GM19043 (cell line): ENCODE measurements around the gene CTXND1.

Source experiments
- ATAC-seq: cut with Tn5 transposase; IDR thresholded peaks from one replicate; pipeline ENCODE4 v1.9.1; 2021; ENCODE audit warnings: low read depth; ENCODE audit not compliant: unreplicated experiment

CTXND1 gene

DNA sequence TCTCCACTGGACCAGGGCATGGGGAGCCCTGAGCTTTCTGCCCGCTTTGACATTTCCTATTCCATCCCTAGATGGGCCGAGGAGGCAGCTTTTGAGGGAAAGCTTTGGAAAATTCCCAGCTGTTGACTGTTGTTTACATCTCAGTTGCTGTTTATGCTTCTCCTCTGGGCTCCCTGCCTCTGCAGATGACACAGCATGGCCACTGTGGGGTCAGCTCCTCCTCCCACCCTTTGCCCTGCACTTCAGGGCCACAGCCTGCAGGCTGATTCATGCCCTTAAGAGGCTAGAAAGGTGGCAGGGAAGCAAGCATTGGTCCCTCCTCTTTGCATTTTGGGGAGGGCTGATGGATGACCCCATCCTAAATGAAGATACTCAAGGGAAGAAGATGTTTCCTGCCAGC, 8.5 kb upstream of the CTXND1 start:
- ATAC-seq: no peak

DNA sequence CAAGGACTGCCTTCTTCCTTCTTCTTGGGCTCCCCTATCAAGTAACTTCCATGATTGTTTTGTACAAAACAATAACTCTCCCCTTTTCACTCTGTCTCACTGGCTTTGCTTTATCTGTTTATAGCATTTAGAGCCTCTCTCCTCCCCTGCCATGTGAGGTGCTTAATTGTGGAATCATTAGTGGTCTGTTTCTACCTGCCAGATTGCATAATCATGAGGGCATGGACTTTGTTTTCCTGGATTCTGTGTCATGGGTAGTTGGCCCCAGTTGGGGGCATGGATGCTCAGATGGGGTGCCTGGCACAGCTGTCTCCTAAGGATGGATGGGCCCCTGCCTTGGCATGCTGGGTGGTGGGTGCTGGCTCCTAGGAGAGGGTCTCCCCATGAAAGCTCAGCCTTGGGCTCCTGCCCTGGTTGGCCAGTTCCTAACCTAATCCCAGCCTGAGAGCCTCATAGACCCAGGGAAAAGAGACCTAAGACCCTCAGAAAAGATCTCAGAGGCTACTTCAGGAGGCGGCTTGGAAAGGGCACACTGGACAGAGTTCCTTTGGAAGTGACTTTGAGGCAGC, 8.0 kb upstream of the CTXND1 start:
- no peak for ATAC-seq

DNA sequence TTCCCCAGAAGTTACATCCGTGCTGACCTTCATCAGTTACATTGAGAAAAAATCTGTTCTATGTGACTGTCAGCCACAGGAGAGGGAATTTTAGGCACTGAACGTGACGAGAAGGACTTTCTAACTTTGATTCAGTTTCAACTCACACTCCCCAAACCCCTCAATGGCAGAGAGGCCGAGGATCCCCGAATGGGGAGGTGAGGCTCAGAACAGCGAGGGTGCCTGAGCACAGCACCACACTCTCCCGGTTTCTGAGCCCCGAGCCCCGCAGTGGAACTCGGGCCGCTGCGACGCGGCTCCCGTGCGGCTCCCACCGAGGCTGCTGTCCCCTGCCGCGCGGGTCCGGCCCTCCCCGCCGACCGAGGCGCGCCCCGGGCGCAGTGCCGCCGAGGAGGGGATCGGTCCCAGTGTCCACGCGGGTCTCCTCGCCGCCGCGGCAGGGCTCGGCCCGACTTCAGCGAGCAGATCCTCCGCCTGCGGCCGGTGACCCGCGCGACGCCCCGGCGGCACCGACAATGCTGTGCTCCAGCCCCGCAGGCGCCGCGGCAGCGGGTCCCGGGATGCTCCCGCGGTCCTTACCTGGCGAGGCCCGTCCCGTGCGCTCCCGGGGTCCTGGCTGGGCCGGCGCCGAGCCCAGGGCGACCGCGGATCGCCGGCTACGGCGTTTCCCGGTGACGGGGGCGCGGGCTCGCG, 439 bp downstream of the CTXND1 start:
- no peak for ATAC-seq

DNA sequence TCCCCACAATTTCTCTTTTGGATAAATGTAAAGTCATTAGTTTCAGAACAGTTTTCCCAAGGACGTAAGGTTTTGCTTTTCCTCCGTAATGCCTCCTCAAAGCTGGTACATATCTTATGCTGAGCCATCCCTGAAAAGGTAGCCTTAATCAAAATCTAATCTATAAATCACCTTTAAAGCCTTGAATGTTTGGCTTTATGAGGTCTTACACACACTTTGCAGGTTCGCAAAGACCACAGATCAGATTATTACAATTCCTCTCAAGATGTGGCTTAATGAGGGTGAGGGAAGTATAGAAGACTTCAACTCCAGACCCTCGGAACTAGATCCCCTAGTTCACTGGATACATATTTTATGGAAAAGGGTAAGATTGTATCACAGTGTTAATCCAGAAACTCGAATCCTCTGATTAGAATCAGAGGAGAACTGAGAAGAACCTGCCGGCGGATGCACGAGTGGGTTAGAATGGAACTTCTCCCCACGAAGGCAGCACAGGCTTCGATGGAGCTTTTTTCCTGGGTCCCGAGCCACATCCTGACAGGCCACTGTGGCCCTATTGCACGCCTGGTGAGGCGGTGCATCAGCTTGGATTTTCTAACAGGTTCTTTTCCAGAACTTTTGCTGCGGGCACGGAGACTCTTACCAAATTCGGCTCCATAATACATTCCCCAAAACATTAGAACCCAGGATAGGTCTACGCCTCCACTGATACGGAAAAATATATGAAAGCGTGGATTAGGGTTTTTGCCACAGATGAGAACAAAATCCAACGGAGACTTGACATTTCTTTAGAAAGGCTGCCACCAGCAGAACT, 1.2 kb downstream of the CTXND1 start:
- ATAC-seq: no peak

DNA sequence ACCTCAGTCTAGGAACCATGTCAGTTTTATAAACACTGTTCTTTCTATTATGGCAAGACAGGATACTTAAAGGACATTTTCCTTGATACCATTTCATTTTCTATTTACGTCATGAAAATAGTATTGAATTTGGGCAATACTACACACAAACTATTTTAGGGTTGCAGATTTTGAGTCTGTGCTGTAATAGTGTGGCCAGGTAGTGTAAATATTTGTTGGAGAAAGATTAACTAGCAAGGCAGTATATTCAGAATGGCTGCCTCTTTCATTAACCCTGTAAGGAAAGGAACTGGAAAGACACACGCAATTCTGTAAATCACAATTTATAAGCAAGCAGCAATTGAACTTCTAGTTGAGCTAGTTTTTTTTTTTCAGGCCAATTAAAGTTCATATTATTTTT, 2.0 kb downstream of the CTXND1 start:
- no peak for ATAC-seq

DNA sequence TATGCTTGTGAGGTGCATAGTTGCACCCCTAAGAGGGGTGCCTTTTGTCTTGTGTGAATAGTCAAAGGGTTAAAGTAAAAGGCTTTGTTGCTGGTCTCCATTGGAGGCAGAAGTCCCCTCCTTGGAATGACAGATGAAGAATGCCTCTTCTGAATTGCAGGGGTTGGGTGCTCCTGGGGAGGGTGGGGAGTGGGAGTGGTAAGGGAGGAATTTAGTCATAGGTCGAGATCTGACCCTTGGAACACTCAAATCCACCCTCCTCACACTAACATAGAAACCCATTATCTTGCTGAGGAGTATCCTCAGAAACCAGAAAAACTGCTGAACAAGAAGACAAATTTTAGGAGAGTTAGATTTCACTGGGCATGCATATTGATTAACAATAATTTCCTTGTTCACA, 4.7 kb downstream of the CTXND1 start:
- no peak for ATAC-seq

DNA sequence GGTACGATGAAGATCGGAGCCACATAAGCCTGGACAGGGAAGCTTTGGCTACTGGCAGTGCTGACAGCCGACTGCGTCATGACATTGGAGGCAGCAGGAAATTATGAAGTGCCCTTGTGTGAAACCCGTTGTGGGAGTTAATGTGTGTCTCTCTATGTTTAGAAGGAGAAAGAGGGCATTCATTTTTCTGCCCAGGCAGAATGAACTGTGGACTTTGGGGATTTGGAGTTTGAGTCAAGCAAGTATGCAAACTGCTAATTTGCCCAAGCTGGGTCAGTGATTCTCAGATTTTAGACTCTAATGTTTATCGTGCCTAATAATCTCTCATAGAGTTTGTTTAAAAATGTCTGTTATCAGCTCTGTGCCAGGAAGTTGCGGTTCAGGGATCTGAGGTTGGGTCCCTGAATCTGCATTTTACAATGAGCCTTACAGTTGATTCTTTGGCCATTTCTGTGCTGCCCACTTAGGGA, 5.6 kb downstream of the CTXND1 start:
- no peak for ATAC-seq

DNA sequence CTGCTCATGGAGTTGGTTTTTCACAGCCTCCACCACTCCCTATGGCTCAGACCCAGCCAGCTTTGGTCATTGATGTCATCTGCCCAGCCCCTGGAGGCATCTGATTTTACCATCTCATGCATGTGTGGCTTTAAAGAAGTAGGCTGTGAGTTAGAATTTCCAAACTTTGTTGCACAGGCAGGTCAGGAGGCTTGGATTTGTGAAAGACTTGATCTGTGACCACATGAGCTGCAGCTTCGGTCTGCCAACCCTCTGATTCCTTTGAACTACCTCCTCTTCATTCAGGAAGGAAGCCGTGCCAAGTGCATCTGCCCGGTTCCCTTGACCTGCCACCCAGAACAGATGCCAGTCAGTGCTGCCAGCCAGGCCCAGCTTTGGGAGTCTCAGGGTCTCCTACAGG, 9.2 kb downstream of the CTXND1 start:
- no peak for ATAC-seq

DNA sequence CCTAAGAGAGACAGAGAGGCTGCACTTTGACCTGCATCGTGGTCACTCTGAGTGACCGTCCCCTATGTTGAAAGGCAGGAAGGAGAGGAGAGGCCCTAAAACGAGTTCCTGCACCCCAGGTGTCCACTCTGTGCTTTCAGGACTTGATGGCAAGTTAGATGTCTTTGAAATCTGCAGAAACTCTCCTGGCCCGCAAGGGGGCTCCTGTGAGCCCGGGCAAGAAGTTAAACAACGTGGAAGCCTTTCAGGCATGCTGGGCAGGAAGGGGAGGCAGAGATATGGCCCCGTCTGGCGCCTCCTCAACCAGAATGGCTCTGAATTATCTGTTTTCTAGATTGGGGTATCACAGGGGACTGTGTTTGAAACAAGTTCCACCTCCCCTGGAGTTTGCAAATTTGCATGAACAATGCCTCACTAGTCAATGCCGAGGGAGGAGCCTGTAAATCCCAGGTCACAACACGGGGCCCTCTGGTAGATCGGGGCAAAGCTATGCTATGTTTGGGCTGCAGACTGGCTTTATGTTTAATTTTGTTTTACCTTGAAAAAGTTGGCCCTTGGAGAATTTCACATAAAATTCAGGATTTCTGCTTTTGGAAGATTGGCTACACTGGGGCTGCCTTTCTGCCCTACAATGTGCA, 9.8 kb downstream of the CTXND1 start:
- ATAC-seq: no peak

DNA sequence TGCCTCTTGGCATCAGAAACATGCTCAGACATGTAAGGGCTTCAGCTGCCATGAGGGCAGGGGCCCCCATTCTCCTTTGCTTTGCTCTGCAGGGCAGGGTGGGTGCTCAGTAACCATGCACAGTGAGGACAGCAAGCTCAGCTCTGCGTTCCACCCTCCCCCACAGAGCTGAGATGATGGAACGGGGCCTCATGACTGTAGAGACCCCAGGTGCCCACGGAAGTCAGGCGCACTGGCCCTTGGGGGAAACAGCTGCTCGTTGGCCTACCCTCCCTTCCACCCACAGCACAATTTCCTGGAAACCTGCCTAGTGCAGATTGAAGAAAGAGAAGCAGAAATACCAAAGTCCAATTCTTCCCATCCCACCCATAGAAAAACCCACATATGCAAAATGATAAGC, 10.5 kb downstream of the CTXND1 start:
- ATAC-seq: no peak

DNA sequence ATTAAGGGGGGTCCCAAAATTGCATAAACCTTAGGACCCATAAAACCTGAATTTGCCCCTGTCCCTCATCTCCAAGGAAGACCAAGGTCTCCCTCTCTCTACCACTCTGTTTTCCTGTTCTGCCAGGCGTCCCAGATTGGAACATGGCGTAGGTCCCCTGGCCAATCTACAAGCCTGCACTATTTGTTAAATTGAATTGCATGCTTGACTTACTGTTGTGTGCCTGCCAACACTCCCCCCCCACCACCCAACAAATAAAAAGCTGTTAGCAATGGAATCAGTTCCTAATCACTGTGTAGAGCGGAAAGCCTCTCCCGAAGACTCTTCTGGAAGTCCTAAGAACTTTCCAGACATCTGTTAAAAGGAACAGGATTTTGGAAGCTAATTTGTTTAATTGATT, 11.7 kb downstream of the CTXND1 start:
- no peak for ATAC-seq

DNA sequence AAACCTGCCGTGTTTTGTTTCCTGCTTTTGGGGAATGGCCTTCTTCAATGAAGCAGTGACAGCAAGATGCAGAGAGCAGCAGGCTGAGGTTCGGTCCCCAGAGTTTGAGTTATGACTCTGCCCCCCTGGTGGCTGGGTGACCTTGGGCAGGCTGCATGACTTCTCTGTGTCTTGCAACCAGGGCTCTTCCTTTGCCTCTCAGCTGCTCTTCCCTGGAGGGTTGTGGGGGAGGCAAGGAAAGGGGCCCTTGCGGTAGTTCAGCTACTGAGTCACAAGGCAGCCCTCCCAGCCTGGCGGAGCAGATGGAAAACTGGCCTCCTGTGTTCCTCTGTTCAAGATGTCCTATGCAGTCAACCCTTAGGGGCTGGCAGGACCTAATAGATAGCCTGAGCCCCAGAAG, 17.1 kb downstream of the CTXND1 start:
- ATAC-seq: no peak

DNA sequence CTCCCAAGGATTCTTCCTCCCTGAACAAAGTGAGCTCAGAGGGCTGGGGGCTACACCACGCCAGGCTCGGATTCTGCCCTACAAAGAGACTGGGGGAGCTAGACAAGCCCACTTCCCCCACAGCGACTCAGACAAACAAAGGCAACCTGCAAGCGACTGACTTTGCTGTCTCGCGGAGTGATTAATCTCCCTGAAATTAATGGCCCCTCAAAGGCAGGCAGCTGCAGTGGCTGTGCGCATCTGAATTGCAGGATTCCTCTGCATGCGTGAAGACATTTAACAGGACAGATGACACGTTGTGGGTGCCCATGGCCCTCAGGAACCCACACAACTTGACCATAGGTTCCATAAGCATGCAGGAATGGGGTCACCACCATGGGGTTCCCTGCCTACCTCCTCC, 18.4 kb downstream of the CTXND1 start:
- no peak for ATAC-seq

DNA sequence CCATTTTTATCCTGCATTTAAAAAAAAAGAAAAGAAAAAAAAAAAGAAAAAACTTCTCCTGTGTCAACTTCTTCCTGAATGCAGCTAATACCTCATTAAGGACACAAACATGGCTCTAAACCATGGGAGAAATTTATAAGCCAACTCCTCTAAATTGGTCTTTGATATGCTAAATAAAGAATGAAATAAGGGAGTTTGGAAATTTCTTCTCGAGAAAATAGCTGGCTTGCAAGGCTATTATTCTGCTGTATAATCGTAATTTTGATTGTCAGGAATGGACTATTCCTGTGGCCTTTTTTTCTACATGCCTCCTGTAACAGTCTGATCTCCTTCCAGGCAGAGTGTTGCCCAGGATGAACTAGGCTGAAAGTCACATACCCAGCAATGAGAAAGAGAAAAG, 20.6 kb downstream of the CTXND1 start:
- no peak for ATAC-seq

DNA sequence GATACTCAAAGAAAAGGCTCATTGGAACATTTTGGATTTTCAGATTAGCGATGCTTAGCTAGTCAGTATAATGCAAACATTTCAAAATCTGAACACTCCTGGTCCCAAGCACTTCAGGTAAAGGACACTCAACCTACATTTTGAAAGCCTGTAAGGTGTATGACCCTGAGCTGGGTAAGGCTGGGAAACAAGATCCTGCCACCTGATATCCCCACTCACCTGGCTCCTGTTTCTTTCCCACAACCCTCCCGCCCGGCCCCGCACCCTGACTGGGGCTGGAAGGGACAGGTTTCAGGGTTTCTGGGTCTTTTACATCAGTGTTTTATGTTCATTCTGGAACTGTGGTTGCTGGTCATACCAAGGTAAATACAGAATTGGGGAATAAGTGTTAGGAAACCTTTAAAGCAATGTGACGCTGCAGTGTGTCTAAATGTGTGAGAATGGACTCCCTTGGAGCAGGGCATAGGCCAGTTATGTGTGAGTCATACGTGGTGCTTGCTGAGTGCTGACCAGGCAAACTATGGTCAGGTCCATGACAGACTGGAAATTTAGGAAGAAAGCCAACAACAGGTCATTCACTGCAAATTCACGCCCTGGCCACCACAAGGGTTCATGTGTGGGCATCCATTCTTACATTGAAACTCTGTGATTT, 22.9 kb downstream of the CTXND1 start:
- no peak for ATAC-seq

DNA sequence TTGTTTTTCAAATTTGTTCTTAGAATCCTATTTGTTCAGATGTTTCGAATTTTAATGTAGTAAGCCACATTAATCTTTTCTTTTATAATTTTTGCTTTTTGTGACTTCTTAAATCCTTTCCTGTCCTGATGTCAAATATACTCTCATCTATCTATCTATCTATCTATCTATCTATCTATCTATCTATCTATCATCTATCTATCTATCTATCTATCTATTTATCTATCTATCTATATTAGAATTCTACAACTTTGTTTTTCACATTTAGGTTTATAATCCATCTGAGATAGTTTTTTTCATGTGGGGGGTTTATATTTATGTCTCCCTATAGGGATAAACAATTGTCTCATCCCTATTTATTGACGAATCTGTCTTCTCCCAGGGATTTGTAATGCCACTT, 32.1 kb downstream of the CTXND1 start:
- no peak for ATAC-seq

DNA sequence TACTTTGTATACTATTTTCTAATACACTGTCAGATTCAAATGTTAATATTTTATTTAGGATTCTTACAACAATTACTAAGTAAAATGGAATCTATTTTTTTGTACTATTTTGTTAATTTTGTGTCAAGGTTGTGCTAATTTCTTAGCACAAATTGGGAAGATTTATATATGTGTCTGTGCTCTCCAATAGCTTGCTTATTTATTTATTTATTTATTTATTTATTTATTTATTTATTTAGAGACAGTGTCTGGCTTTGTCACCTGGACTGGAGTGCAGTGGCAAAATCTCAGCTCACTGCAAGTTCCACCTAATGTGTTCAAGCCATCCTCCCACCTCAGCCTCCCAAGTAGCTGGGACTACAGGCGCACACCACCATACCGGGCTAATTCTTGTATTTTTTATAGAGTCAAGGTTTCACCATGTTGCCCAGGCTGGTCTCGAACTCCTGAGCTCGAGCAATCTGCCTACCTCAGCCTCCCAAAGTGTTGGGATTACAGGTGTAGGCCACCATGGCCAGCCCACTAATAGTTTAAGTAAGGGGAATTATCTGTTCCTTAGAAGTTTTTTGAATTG, 34.6 kb downstream of the CTXND1 start:
- ATAC-seq: no peak

DNA sequence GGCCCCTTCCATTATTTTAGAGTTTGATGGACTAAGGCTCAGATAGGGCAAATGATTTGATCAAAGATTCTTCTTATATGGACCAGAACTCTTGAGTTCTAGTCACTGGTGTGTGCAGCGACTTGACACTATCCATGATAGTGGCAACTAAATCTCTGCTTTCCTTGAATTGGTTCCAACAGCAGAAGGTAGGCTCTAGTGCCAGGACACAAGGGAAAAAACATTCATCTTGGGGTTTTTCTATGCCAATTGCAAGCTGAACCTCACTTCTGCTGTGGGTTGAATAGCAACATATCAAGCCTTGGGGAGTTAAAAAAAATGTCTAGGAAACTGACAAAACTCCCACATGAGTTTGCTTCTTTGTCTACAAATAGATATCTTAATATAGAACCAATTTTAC, 35.1 kb downstream of the CTXND1 start:
- no peak for ATAC-seq

DNA sequence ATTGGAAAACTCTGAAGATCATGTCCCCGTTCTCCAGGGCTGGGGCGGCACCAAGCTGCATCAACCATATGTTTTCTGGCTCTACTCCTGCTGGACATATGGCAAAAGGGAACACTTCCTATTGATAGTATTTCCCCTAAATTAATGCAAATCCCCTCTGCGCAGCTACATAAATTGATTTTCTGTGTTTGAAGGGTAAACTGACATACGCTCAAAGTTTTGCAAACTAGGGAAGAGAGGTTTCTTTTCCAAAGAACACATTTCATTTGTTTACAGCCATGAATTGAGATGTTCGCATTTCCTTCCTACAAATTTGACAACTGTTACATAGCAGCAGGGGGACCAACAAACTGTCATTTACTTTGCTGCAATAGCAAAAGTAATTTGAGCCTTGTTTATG, 35.9 kb downstream of the CTXND1 start:
- ATAC-seq: no peak

DNA sequence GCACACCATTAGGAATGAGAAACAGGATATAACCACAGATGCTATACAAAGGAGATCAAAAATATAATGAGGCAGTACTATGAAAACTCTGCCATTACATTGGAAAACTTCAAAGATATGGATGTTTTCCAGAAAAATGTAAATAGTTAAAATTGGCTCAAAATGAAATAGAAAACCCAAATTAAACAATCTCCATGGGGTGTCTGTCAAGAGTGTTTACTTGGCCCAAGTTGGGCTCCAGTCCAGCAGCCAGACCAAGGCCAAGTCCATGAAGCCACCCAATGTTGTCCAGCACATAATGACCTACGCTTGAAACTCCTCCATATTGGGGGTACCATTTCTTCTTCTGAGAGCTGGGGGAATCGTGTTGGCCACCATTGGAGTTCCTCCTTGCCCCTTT, 37.1 kb downstream of the CTXND1 start:
- ATAC-seq: no peak

DNA sequence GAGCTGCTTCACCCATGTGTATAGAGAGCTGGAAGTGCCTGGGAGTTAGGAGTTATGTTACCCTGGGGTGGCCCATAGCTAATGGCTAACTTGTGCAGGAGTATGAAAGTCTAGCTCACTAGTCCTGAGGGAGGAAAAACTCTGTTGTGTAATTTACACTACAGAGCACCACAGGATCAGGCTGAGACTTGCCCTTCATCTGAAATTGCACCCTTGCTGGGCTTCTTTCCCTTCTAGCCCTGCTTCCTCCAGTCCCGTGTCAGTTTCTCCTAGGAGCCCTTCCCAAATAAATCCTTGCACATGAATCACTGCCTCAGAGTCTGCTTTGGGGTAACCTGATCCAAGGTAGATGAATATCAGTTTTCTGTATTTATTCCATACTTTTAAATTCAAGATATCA, 40.0 kb downstream of the CTXND1 start:
- no peak for ATAC-seq
